Astrocyte of the cerebellum (primary cell): Measurements from ENCODE around the gene HMCN1.
"Not testable (repeated sequence)": the region's sequence is repeated elsewhere in the genome, so short reads cannot be mapped to it uniquely, and the experiment has no call there.

ENCODE experiments used
- DNase-seq: peaks from one replicate; pipeline ENCODE4 v3.0.0-alpha.2; 2011; ENCODE audit warnings: low read depth
- H3K4me3 ChIP-seq: 2 replicates; pipeline ENCODE4 v1.5.1; 2011; ENCODE audit warnings: mild to moderate bottlenecking, low read depth, low read length, moderate library complexity
- CTCF ChIP-seq: IDR thresholded peaks from 2 replicates; pipeline ENCODE4 v1.5.1; 2012; ENCODE audit warnings: low read length, low read depth, moderate library complexity, mild to moderate bottlenecking; ENCODE audit errors: missing control alignments
- in situ Hi-C: cut with HindIII; loops from 2 replicates; pipeline ENCODE4 v1.10.0; 2017; ENCODE audit warnings: low sequenced_read_pairs

HMCN1 gene

DNA sequence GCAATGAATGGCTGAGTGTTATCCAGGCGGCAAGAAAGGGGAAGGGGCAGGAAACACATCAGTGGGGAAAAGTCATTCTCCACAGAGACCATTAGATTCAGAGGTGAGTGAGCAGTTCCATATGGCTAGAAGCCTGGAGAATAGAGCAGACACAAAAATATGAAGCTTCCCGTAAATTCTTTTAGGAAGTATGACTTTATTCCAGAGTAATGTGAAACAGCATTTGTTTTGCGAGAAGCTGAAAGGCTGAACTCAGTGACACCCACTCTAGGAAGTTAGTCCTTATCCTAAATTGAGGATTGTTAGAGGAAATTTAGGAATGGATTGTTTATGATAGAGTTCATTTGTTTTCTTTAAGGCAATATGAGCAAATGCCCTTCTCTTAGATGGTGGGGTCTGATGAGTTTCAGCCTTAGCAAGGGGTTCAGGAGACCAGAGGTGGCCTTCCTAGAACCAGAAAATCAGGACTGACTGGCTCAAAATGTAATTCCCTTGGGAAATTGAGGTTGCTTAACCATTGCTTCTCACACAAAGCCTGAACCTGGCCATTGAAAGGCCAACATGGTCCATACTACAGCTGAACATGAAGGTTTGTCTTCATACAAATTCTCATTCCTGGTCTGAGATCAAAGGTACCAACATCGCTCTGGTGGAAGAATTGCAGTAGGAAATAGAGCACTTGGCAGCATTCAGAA lies 473.3 kb downstream of the HMCN1 start:
- in situ Hi-C loops = no loop called here
- H3K4me3 ChIP-seq = no peak overlapping the region
- TF ChIP-seq CTCF = no peak
- no peak for DNase-seq

DNA sequence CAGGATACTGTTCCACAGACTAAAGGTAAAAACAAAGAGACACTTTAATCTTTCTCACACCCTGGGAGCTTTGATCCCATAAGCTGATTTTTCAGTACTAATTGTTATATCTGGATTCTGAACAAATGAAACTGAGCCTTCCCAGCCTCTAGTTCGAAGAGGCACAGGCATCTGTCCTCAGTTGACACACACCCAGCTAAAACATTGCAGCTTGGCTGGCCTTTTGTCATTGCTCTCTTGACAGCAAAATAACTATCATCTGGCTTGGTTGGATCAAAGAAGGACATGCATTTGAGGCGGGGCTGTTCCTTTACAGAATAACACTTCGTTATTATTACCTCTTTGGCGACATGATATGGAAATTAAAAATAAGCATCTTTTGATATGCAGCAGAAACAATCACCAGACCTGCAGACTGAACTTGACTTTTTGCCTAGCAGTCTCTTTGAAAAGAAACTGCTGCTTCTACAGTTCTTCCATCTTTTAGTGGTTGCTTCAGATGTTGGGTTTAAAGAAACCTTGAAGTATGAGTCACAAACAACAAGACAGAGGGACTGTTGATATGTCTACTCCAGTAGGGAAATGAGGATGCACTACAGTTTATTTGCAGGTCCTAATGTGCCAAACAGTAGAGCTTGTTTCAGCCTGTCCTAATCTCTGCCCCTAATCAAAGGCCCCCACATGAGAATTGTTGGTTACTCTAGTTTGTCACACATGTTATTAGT lies 474.4 kb downstream of the HMCN1 start:
- H3K4me3 ChIP-seq = no peak overlapping the region
- TF ChIP-seq CTCF = no peak
- in situ Hi-C loops = no loop called here
- DNase-seq = no peak

DNA sequence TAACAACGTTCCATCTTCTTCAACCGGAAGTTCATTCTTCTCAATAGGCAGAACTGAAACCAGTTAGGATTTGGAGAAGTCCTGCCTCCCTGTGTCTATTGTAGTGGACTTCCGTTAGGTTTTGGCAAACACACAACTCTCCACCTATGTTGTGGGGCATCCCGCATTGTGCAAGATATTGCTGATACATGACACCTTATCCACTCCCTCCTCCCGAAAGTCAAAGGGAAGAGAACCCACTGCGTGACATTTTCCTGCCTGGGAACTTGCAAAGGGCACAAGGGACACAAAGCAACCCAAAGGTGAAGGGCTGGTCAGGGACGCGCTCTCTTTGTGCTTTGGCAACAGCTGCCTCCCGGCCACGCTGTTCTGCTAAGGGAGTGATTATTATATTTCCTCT lies 476.1 kb downstream of the HMCN1 start:
- no peak for TF ChIP-seq CTCF
- no peak for DNase-seq
- in situ Hi-C loops = no loop called here
- no peak overlapping the region for H3K4me3 ChIP-seq

DNA sequence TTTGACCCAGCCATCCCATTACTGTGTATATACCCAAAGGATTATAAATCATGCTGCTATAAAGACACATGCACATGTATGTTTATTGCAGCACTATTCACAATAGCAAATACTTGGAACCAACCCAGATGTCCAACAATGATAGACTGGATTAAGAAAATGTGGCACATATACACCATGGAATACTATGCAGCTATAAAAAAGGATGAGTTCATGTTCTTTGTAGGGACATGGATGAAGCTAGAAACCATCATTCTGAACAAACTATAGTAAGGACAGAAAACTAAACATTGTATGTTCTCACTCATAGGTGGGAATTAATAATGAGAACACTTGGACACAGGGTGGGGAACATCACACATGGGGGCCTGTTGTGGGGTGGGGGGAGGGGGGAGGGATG lies 477.4 kb downstream of the HMCN1 start:
- DNase-seq, in situ Hi-C loops, H3K4me3 ChIP-seq: not testable (repeated sequence)

DNA sequence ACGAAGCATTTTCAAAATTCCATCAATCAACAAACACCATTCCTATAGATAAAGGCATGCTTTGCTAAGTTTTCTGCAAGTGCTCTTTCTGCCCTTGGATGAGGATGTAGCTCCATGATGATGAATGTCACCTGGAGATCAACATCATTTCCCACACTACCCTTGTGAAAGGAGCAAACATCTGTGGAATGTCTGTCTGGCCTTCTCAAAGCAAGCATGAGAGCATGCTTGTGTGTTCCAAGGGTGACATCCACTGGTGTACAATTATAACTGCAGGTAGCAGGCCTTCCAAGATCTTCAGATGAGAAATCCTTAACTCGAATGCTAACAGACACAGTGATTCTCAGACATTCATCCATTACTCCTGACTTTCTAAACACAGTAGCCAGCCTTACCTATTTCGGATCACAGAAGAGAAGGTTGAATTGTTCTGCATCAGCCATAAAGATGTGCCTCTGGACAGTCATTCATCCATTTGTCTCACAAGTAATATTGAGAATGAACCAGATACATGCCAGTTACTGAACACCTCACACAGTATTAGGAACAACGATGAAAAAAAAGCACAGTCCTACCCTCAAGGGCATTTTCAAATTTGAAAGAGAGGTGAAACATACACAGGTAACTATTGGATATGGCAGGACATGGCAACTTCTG lies 478.5 kb downstream of the HMCN1 start:
- H3K4me3 ChIP-seq = no peak overlapping the region
- peak; percentile 82 for TF ChIP-seq CTCF
- peak; percentile 94 for DNase-seq
- in situ Hi-C loops = no loop called here

- H3K4me3 ChIP-seq = no peak overlapping the region
- no peak for DNase-seq
- in situ Hi-C loops = no loop called here
- TF ChIP-seq CTCF = no peak
Observed at GRCh38 chr1:186213225-186213607, 479.0 kb downstream of the HMCN1 start.

DNA sequence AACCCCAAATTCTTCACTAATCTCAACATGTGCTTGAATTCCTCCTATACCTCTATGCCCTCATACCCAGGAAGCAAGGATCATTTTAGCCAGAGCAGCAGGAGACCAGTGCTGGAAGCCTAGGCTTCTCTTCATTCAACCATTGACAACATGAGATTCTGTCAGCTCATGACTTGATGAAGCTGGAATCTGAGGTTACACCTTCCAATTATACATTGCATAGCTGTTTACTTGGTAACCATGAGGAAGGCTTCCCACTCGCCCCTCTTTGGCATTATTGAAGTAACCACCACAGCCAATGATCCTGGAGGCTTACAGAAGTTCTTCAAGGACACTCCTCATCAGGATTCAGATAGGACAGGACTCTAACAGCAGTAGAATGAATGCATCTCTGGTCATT lies 480.6 kb downstream of the HMCN1 start:
- in situ Hi-C loops = no loop called here
- TF ChIP-seq CTCF = no peak
- H3K4me3 ChIP-seq = no peak overlapping the region
- no peak for DNase-seq
